Cardiac muscle cell (in vitro differentiated cells and primary cell): Measurements from ENCODE around the gene SLF2. TPM values are rescaled to one million over a fixed set of nuclear protein-coding genes. Genes with fewer than 3 reads are reported as not detected.
"Not testable (repeated sequence)": the region's sequence is repeated elsewhere in the genome, so short reads cannot be mapped to it uniquely, and the experiment has no call there.

Source experiments
- DNase-seq, 2 donors: peaks; one replicate each; pipeline versions ENCODE4 v3.0.0 to v3.0.0-alpha.2; 2010 to 2017; ENCODE audit warnings: low read depth in 1 of 2, low spot score in 1 of 2
- H3K27ac ChIP-seq: fragments of 200-600 bp; sonication (generic); 2 replicates; pipeline ENCODE4 v1.5.1; 2016
- H3K27me3 ChIP-seq: fragments of 200-600 bp; sonication (generic); 2 replicates; pipeline ENCODE4 v1.6.0; 2016; ENCODE audit warnings: control low read depth
- H3K36me3 ChIP-seq: fragments of 200-600 bp; sonication (generic); 2 replicates; pipeline ENCODE4 v1.5.1; 2016; ENCODE audit warnings: control low read depth
- H3K4me1 ChIP-seq: fragments of 200-600 bp; sonication (generic); 2 replicates; pipeline ENCODE4 v1.8.1; 2017; ENCODE audit warnings: low read depth, mild to moderate bottlenecking, mixed run types
- H3K4me3 ChIP-seq: fragments of 200-600 bp; sonication (generic); 2 replicates; pipeline ENCODE4 v1.5.1; 2016; ENCODE audit warnings: mild to moderate bottlenecking
- H3K9me3 ChIP-seq: fragments of 200-600 bp; sonication (generic); 2 replicates; pipeline ENCODE4 v1.5.1; 2017; ENCODE audit warnings: low read depth, mild to moderate bottlenecking, control low read depth
- CTCF ChIP-seq: IDR thresholded peaks from 2 replicates; pipeline ENCODE4 v1.5.1; 2012; ENCODE audit warnings: low read depth, mild to moderate bottlenecking, low read length
- polyA plus RNA-seq: library from polyadenylated mRNA; unstranded; fragments of >200 nt; fragmentation: Nextera tagmentation; extraction: Ambion mirVana; gene quantifications from 2 replicates; pipeline ENCODE4 v1.2.1, GENCODE V29; 2016
- total RNA-seq: library from RNA; depleted of rRNA; stranded (reverse); fragments of >200 nt; gene quantifications from 2 replicates; pipeline ENCODE4 v1.2.3, GENCODE V29; 2016

Gene SLF2
- total and polyA plus RNA-seq, 2 experiments from 2014 or later, result 33.7 to 37.8 TPM

- no peak overlapping the region for H3K4me3 ChIP-seq
- no peaks in the 10 kb centered on the region for H3K36me3 ChIP-seq
- no peaks in the 10 kb centered on the region for H3K9me3 ChIP-seq
- H3K27ac ChIP-seq, result no peak overlapping the region
- no peak for TF ChIP-seq CTCF
- peaks cover 9% of the 10 kb centered on the region for H3K4me1 ChIP-seq
- no peak for DNase-seq
- H3K27me3 ChIP-seq, result no peaks in the 10 kb centered on the region
Observed at GRCh38 chr10:100970914-100971811, 58.4 kb downstream of the SLF2 start.

GRCh38 chr10:100972115-100972903, 59.5 kb downstream of the SLF2 start:
- Histone ChIP-seq H3K27ac (no peak overlapping the region), H3K4me1 (peaks cover 2% of the 10 kb centered on the region), H3K9me3 (no peaks in the 10 kb centered on the region), H3K36me3 (no peaks in the 10 kb centered on the region), H3K27me3 (no peaks in the 10 kb centered on the region), H3K4me3 (no peak overlapping the region)
- no peak for TF ChIP-seq CTCF
- no peak for DNase-seq

GRCh38 chr10:100972904-100973535, 60.3 kb downstream of the SLF2 start:
- H3K27ac ChIP-seq, result no peak overlapping the region
- H3K4me1 ChIP-seq, result no peaks in the 10 kb centered on the region
- no peak overlapping the region for H3K4me3 ChIP-seq
- H3K27me3 ChIP-seq, result no peaks in the 10 kb centered on the region
- no peaks in the 10 kb centered on the region for H3K9me3 ChIP-seq
- DNase-seq, result no peak
- H3K36me3 ChIP-seq, result no peaks in the 10 kb centered on the region
- no peak for TF ChIP-seq CTCF

GRCh38 chr10:100975397-100975796, 62.6 kb downstream of the SLF2 start:
- not testable (repeated sequence) for H3K27ac ChIP-seq, H3K27me3 ChIP-seq, H3K36me3 ChIP-seq, H3K4me1 ChIP-seq, H3K4me3 ChIP-seq, H3K9me3 ChIP-seq, DNase-seq

- Histone ChIP-seq H3K27me3 (no peaks in the 10 kb centered on the region), H3K4me3 (no peak overlapping the region), H3K36me3 (peaks cover 15% of the 10 kb centered on the region), H3K9me3 (no peaks in the 10 kb centered on the region), H3K4me1 (no peaks in the 10 kb centered on the region), H3K27ac (no peak overlapping the region)
- no peak for DNase-seq
- no peak for TF ChIP-seq CTCF
Observed at GRCh38 chr10:100976906-100977305, 64.1 kb downstream of the SLF2 start.
